Peyer's patch (tissue), 4 donors: ENCODE measurements around the gene ARMC3. TPM values are rescaled to one million over a fixed set of nuclear protein-coding genes. Genes with fewer than 3 reads are reported as not detected.
"Not testable (repeated sequence)": the region's sequence is repeated elsewhere in the genome, so short reads cannot be mapped to it uniquely, and the experiment has no call there.

Experiments
- DNase-seq, 3 donors: peaks; one replicate each; pipeline ENCODE4 v3.0.0-alpha.2; 2017 to 2019
- H3K27ac ChIP-seq, 4 donors: fragments of 200-600 bp; sonication (generic); one replicate each; pipeline ENCODE4 v1.5.1; 2016 to 2019
- H3K27me3 ChIP-seq, 2 donors: fragments of 200-600 bp; sonication (generic); one replicate each; pipeline ENCODE4 v1.5.1; 2019
- H3K36me3 ChIP-seq, 3 donors: fragments of 200-600 bp; sonication (generic); one replicate each; pipeline ENCODE4 v1.5.1; 2016 to 2019
- H3K4me1 ChIP-seq, 4 donors: fragments of 200-600 bp; sonication (generic); one replicate each; pipeline ENCODE4 v1.5.1; 2016 to 2019
- H3K4me3 ChIP-seq, 4 donors: fragments of 200-600 bp; sonication (generic); 1 replicate in 3 of 4; 2 replicates in 1 of 4; pipeline ENCODE4 v1.5.1; 2016 to 2019; ENCODE audit warnings: mild to moderate bottlenecking in 1 of 4
- H3K9me3 ChIP-seq, 4 donors: fragments of 200-600 bp; sonication (generic); one replicate each; pipeline ENCODE4 v1.5.1; 2016 to 2019; ENCODE audit warnings: mild to moderate bottlenecking in 1 of 4
- POLR2A ChIP-seq, 2 donors: fragments of 450-650 bp; IDR thresholded peaks; one replicate each; pipeline ENCODE4 v1.5.1; 2017; ENCODE audit warnings: antibody characterized with exemption in 2 of 2, mild to moderate bottlenecking in 2 of 2, moderate library complexity in 2 of 2
- total RNA-seq, 4 donors: library from RNA; depleted of rRNA; stranded (reverse); fragments of >200 nt; gene quantifications; one replicate each; pipeline ENCODE4 v1.1.0, GENCODE V29; 2016
- TF ChIP-seq, protein P1 (sequence below), 6 experiments: fragments of 450-650 bp in 4 of 6; fragments of 200-600 bp in 2 of 6; sonication (generic) in 1 of 6; IDR thresholded peaks; one replicate each; pipeline ENCODE4 v1.5.1; 2017 to 2019; ENCODE audit warnings: antibody characterized with exemption in 6 of 6, mild to moderate bottlenecking in 3 of 6, moderate library complexity in 1 of 6

The ARMC3 gene
- total RNA-seq, 4 donors from 2014 or later = not detected

DNA sequence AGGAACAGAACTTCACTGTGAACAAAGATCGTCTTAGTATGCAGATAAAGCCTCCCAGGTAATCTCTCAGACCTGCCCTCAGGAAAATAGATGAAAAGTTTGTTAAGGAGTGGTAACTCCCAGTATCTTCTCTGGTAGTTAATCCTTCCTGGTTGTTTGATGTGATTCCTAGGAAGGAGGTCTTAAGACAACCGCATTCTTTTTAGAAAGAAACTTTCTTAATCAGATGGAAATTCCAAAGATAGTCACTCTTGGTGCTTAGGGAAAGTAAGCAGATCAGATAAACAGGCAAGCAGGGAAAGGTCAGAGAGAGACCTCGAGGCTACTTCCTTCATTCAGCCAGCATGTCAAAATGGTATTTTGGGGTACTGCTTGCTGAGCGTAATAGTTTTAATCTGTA, 30.5 kb upstream of the ARMC3 start:
- no peak for TF ChIP-seq POLR2A (IDR thresholded peaks at IDR 0.05)
- TF ChIP-seq, protein P1, sequence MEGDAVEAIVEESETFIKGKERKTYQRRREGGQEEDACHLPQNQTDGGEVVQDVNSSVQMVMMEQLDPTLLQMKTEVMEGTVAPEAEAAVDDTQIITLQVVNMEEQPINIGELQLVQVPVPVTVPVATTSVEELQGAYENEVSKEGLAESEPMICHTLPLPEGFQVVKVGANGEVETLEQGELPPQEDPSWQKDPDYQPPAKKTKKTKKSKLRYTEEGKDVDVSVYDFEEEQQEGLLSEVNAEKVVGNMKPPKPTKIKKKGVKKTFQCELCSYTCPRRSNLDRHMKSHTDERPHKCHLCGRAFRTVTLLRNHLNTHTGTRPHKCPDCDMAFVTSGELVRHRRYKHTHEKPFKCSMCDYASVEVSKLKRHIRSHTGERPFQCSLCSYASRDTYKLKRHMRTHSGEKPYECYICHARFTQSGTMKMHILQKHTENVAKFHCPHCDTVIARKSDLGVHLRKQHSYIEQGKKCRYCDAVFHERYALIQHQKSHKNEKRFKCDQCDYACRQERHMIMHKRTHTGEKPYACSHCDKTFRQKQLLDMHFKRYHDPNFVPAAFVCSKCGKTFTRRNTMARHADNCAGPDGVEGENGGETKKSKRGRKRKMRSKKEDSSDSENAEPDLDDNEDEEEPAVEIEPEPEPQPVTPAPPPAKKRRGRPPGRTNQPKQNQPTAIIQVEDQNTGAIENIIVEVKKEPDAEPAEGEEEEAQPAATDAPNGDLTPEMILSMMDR (IDR thresholded peaks at IDR 0.05) = no peak
- Histone ChIP-seq H3K27ac (no peak overlapping the region), H3K4me1 (no peaks in the 10 kb centered on the region), H3K36me3 (no peaks in the 10 kb centered on the region), H3K4me3 (no peak overlapping the region), H3K9me3 (no peaks in the 10 kb centered on the region), H3K27me3 (no peaks in the 10 kb centered on the region)
- no peak for DNase-seq

DNA sequence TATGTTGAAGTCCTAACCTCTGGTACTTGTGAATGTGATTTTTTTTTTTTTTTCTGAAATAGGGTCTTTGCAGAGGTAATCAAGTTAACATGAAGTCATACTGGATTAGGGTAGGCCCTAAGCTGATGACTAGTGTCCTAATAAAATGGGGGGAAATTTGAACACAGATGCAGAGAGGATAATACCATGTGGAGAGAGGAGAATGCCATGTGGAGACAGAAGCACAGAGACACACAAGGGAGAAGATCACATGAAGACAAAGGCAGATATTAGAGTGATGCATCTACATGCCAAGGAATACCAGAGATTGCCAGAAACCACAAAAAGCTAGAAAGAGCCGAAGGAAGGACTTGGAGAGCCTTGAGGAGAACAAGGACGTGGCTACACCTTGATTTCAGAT, 28.5 kb upstream of the ARMC3 start:
- no peaks in the 10 kb centered on the region for H3K4me1 ChIP-seq
- H3K4me3 ChIP-seq = no peak overlapping the region
- no peak for DNase-seq
- no peaks in the 10 kb centered on the region for H3K36me3 ChIP-seq
- TF ChIP-seq, protein P1 (IDR thresholded peaks at IDR 0.05) = no peak
- no peak for TF ChIP-seq POLR2A (IDR thresholded peaks at IDR 0.05)
- H3K27me3 ChIP-seq = no peaks in the 10 kb centered on the region
- no peaks in the 10 kb centered on the region for H3K9me3 ChIP-seq
- H3K27ac ChIP-seq = no peak overlapping the region

DNA sequence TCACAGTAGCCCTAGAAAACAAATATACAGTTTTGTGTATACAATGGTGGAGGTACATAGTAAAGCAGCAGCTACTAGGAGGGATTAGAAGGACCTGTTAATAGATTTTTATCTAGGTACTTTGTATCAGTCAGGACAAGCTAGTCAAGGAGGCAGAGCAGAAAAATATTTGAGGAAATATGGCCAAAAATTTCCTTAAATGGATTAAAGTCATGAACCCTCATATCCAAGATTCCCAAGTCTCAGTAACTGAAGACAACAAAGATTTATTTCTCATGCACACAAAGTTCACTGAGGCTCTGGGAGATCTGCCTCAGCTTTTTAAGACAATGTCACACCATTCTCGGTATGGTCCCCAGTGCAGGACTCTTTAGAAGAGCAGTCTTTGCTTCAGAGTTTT, 28.1 kb upstream of the ARMC3 start:
- no peak for TF ChIP-seq POLR2A (IDR thresholded peaks at IDR 0.05)
- TF ChIP-seq, protein P1 (IDR thresholded peaks at IDR 0.05) = no peak
- H3K27me3 ChIP-seq = no peaks in the 10 kb centered on the region
- H3K36me3 ChIP-seq = no peaks in the 10 kb centered on the region
- no peak overlapping the region for H3K27ac ChIP-seq
- no peaks in the 10 kb centered on the region for H3K4me1 ChIP-seq
- no peaks in the 10 kb centered on the region for H3K9me3 ChIP-seq
- no peak overlapping the region for H3K4me3 ChIP-seq
- DNase-seq = no peak

DNA sequence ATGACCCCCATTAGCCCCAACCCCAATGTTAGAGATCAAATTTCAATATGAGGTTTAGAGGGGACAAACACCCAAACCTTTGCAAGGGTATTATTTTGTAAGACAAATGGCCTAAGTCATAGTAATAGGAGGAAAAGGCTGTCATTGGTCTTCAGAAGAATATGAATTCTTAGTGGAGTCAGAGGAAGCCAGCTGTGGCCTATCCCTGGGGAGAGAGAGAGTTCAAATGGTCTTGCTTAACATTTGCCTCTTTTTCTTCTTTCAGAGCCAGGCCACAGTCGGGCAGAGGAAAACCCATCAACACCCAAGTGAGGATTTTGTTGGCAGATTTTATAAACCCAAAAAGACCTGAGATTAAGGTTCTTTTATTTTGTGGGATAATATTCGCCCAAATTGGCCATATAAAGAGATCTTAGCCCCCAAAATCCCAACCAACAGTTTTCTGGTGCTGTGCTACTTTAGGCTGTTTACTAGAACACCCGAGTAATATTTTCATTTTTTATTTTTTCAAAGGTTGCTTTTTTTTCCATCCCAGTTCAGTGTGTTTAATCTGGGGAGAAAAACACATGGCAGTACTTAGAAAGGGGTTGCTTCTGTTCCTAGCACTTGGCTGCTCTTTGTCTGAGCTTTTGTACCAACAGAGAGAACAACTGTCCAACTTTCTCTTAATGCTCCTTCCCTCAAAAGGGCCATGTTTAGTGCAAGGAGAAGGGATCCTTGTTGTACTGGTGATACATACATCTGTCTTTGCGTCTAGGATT, 26.8 kb upstream of the ARMC3 start:
- Histone ChIP-seq H3K4me1 (no peaks in the 10 kb centered on the region), H3K9me3 (no peaks in the 10 kb centered on the region), H3K27ac (no peak overlapping the region), H3K27me3 (no peaks in the 10 kb centered on the region), H3K36me3 (no peaks in the 10 kb centered on the region), H3K4me3 (no peak overlapping the region)
- no peak for TF ChIP-seq POLR2A (IDR thresholded peaks at IDR 0.05)
- DNase-seq = no peak

DNA sequence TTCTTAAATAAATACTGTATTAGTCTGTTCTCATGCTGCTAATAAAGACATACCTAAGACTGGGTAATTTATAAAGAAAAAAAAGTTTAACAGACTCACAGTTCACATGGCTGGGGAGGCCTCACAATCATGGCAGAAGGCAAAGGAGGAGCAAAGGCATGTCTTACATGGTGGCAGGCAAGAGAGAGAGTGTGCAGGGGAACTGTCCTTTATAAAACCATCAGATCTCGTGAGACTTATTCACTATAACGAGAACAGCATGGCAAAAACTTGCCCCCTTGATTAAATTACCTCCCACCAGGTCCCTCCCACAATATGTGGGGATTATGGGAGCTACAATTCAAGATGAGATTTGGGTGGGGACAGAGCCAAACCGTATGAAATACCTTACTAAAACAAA, 25.7 kb upstream of the ARMC3 start:
- H3K27ac ChIP-seq, DNase-seq, H3K27me3 ChIP-seq, H3K9me3 ChIP-seq, H3K4me3 ChIP-seq, H3K4me1 ChIP-seq, H3K36me3 ChIP-seq: not testable (repeated sequence)

DNA sequence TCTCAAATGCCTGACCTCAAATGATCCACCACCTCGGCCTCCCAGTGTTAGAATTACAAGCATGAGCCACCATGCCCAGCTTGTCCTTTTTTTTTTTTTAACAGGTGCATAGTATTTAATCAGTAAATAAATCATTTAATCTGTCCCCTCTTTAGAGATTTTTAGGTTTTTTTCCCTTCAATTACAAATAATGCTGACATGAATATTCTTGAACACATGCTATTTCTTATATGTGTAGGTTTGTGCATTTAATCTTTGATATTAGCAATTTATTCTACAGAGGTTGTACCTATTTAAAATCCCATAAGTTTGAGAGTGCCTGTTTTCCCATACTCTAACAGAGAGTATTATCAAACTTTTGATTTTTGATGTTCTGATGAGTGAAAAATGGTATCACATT, 24.2 kb upstream of the ARMC3 start:
- TF ChIP-seq, protein P1 (IDR thresholded peaks at IDR 0.05) = no peak
- no peak for TF ChIP-seq POLR2A (IDR thresholded peaks at IDR 0.05)
- Histone ChIP-seq H3K9me3 (peaks cover 0 to 6% (median 0%) of the 10 kb centered on the region in 4 donors), H3K27me3 (no peaks in the 10 kb centered on the region), H3K36me3 (no peaks in the 10 kb centered on the region), H3K27ac (no peak overlapping the region), H3K4me3 (no peak overlapping the region), H3K4me1 (no peaks in the 10 kb centered on the region)
- no peak for DNase-seq

DNA sequence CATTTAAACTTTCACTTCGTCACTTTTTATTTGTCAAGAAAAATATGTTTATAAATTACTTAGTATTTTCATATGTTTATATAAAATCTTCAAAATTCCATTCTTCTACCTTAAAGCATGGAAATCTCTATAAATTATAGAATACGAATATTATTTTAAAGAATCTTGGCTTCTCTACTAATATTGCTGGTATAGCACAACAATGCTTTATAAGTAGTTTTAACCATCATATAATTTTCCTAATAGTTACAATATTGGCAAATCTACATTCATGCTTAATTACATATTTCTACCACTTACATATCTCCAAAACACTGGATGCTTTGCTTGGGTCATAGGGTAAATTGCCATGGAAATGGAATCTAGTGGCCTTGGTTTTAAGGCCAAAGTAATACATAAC, 21.1 kb upstream of the ARMC3 start:
- Histone ChIP-seq H3K4me1 (no peaks in the 10 kb centered on the region), H3K9me3 (peaks cover 0 to 11% (median 0%) of the 10 kb centered on the region in 4 donors), H3K36me3 (no peaks in the 10 kb centered on the region), H3K4me3 (no peak overlapping the region), H3K27ac (no peak overlapping the region), H3K27me3 (no peaks in the 10 kb centered on the region)
- no peak for DNase-seq
- TF ChIP-seq POLR2A (IDR thresholded peaks at IDR 0.05) = no peak
- TF ChIP-seq, protein P1 (IDR thresholded peaks at IDR 0.05) = no peak
